HL-60 (cell line): ENCODE measurements around the gene CFAP54.

Experiments used
- DNase-seq, 2 experiments: peaks; one replicate each; pipeline ENCODE4 v3.0.0-alpha.2; 2010 to 2020; ENCODE audit warnings: low read depth in 1 of 2, low spot score in 1 of 2
- H3K27ac ChIP-seq: fragments of 250-450 bp; sonication (Bioruptor Pico); replicated peaks from 2 replicates; pipeline ENCODE4 v1.5.1; 2020; ENCODE audit warnings: mild to moderate bottlenecking, moderate library complexity
- H3K27me3 ChIP-seq: fragments of 250-450 bp; sonication (Bioruptor Pico); 2 replicates; pipeline ENCODE4 v1.5.1; 2021; ENCODE audit warnings: mild to moderate bottlenecking, moderate library complexity; ENCODE audit not compliant: insufficient read depth, poor library complexity, severe bottlenecking
- H3K4me3 ChIP-seq: replicated peaks from 2 replicates; pipeline ENCODE4 v1.5.1; 2011; ENCODE audit warnings: mild to moderate bottlenecking, control low read depth, low read length; ENCODE audit not compliant: insufficient read depth
- CTCF ChIP-seq: IDR thresholded peaks from one replicate; pipeline ENCODE4 v1.5.1; 2011; ENCODE audit warnings: low read length, control low read depth, inconsistent platforms; ENCODE audit not compliant: insufficient read depth
- GABPA ChIP-seq: IDR thresholded peaks from 2 replicates; pipeline ENCODE4 v1.6.1; 2012; ENCODE audit warnings: low read depth
- POLR2AphosphoS5 ChIP-seq: IDR thresholded peaks from 2 replicates; pipeline ENCODE4 v1.6.1; 2012; ENCODE audit warnings: low read depth
- REST ChIP-seq: IDR thresholded peaks from 2 replicates; pipeline ENCODE4 v1.6.1; 2012; ENCODE audit warnings: low read depth; ENCODE audit not compliant: insufficient replicate concordance
- SPI1 ChIP-seq: IDR thresholded peaks from 2 replicates; pipeline ENCODE4 v1.6.1; 2012; ENCODE audit warnings: low read depth, mild to moderate bottlenecking, borderline replicate concordance

The CFAP54 gene

GRCh38 chr12:96824074-96824837 is 334.9 kb downstream of the CFAP54 start:
- Histone ChIP-seq H3K27me3 (no peaks in the 10 kb centered on the region), H3K4me3 (no peak overlapping the region), H3K27ac (no peak overlapping the region)
- DNase-seq: no peak
- TF ChIP-seq SPI1 (no peak), REST (no peak), GABPA (no peak), POLR2AphosphoS5 (no peak), CTCF (no peak)

GRCh38 chr12:96824838-96825236 is 335.5 kb downstream of the CFAP54 start:
- Histone ChIP-seq H3K27ac (no peak overlapping the region), H3K4me3 (no peak overlapping the region), H3K27me3 (no peaks in the 10 kb centered on the region)
- TF ChIP-seq GABPA (no peak), POLR2AphosphoS5 (no peak), CTCF (no peak), REST (no peak), SPI1 (no peak)
- no peak for DNase-seq

GRCh38 chr12:96828169-96828789 is 338.9 kb downstream of the CFAP54 start:
- DNase-seq: no peak
- Histone ChIP-seq H3K27ac (no peak overlapping the region), H3K27me3 (no peaks in the 10 kb centered on the region), H3K4me3 (no peak overlapping the region)
- TF ChIP-seq REST (no peak), CTCF (no peak), POLR2AphosphoS5 (no peak), GABPA (no peak), SPI1 (no peak)
